SHP77 (cell line): ENCODE data around the gene IL13.
"Not testable (repeated sequence)": the region's sequence is repeated elsewhere in the genome, so short reads cannot be mapped to it uniquely, and the experiment has no call there.

Source experiments
- DNase-seq, 2 experiments: peaks; one replicate each; lab custom pipeline; 2025; lab: John Stamatoyannopoulos, UW

The IL13 gene

DNA sequence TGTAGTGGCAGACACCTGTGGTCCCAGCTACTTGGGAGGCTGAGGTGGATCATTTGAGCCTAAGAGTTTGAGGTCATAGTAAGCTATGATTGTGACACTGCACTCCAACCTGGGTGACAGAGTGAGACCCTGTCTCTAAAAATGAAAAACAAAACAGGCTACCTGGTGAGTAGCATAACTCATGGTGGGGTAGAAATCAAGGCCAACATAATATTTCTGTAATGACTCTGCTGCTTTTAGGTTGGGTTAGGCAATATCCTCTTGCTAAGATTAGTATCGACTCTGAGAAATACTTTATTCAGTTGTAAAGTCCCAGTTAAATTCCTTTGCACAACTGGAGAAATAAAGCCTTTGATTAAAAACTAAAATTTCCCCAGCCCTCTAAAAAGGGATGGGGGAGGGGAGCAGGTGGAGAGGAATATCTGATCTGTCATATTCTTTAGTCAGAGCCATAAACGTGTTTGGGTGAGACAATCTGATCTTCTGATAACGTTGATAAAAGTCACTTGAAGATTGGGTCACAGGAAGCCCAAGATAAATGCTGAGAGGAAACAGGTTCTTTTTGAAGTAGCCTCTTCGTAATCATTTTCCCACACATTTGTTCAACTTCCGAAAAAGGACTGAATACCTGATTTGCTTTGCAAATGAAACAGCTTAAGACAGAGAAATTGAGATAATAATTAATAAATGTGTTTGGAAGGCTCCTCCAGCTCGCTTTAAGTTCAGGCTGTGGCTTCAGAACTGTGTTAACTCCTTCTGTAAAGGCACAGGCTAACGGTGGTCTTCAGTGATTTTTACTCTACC, 30.8 kb downstream of the IL13 start:
- no peak for DNase-seq

DNA sequence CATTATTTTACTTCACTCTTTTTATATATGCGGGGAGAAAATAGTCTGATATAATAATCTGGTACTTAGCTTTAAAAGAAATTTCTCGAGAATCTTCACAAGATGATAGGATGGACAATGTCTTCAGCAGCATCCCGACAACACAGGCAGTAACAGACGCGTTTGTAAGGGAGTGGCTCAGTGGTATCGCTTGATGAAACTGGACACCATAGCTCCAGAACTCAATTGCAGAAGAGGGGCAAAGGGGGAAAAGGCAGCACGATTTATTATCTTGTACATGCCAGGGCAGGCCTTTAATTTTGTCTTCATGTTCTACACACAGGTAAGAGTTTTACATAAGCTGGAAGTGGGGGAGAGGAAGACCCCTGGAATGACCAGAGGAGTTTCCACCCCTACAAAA, 31.5 kb downstream of the IL13 start:
- no peak for DNase-seq

- no peak for DNase-seq
Measured at GRCh38 chr5:132690156-132690555, 32.2 kb downstream of the IL13 start.

- DNase-seq = not testable (repeated sequence)
Measured at GRCh38 chr5:132691755-132692631, 34.0 kb downstream of the IL13 start.

- DNase-seq = no peak
Measured at GRCh38 chr5:132692632-132692967, 34.6 kb downstream of the IL13 start.

GRCh38 chr5:132695956-132696355, 38.0 kb downstream of the IL13 start:
- no peak for DNase-seq

GRCh38 chr5:132704875-132705274, 46.9 kb downstream of the IL13 start:
- no peak for DNase-seq

GRCh38 chr5:132708645-132709044, 50.7 kb downstream of the IL13 start:
- DNase-seq = no peak
